HEK293T (cell line): ENCODE data around the gene GABRG3.

Experiments
- ARNT ChIP-seq: fragments of 450-650 bp; IDR thresholded peaks from 2 replicates; pipeline ENCODE4 v1.6.1; 2017; ENCODE audit warnings: mild to moderate bottlenecking
- BHLHE40 ChIP-seq: fragments of 450-650 bp; IDR thresholded peaks from 2 replicates; pipeline ENCODE4 v1.6.1; 2016; ENCODE audit warnings: mild to moderate bottlenecking, moderate library complexity, borderline replicate concordance
- FOXK2 ChIP-seq: fragments of 450-650 bp; IDR thresholded peaks from 2 replicates; pipeline ENCODE4 v1.6.1; 2016; ENCODE audit warnings: mild to moderate bottlenecking
- FOXM1 ChIP-seq: fragments of 450-650 bp; IDR thresholded peaks from 2 replicates; pipeline ENCODE4 v1.6.1; 2017; ENCODE audit warnings: mild to moderate bottlenecking, borderline replicate concordance
- LEF1 ChIP-seq: fragments of 450-650 bp; IDR thresholded peaks from 2 replicates; pipeline ENCODE4 v1.6.1; 2017; ENCODE audit warnings: mild to moderate bottlenecking, borderline replicate concordance
- NFRKB ChIP-seq: fragments of 450-650 bp; IDR thresholded peaks from 2 replicates; pipeline ENCODE4 v1.6.1; 2016; ENCODE audit warnings: mild to moderate bottlenecking, moderate library complexity
- TARDBP ChIP-seq: fragments of 450-650 bp; IDR thresholded peaks from 2 replicates; pipeline ENCODE4 v1.6.1; 2016
- ZNF384 ChIP-seq: fragments of 450-650 bp; IDR thresholded peaks from 2 replicates; pipeline ENCODE4 v1.6.1; 2016

GRCh38 chr15:27545494-27546255 is 574.7 kb downstream of the GABRG3 start:
- TF ChIP-seq FOXM1 (no peak), NFRKB (no peak), BHLHE40 (no peak), FOXK2 (no peak), ARNT (no peak), TARDBP (no peak), LEF1 (no peak), ZNF384 (no peak)
